H9 (cell line): Measurements from ENCODE around the gene GPR137B. TPM values are rescaled to one million over a fixed set of nuclear protein-coding genes. Genes with fewer than 3 reads are reported as not detected.
"Not testable (repeated sequence)": the region's sequence is repeated elsewhere in the genome, so short reads cannot be mapped to it uniquely, and the experiment has no call there.

Source experiments
- DNase-seq: peaks from one replicate; pipeline ENCODE4 v3.0.0-alpha.2; 2017
- H2AFZ ChIP-seq: one replicate; pipeline ENCODE4 v1.6.1; 2013; ENCODE audit warnings: mild to moderate bottlenecking, low read length, control low read depth, moderate library complexity
- H2AK5ac ChIP-seq: 2 replicates; pipeline ENCODE4 v1.6.1; 2013; ENCODE audit warnings: low read length, control low read depth, mixed read lengths; ENCODE audit not compliant: insufficient read length
- H2BK120ac ChIP-seq: one replicate; pipeline ENCODE4 v1.6.1; 2013; ENCODE audit warnings: low read depth, mild to moderate bottlenecking, low read length, control low read depth, inconsistent platforms; ENCODE audit not compliant: poor library complexity, severe bottlenecking
- H2BK12ac ChIP-seq: 2 replicates; pipeline ENCODE4 v1.6.1; 2013; ENCODE audit warnings: low read length, control low read depth, mixed read lengths, low read depth; ENCODE audit not compliant: insufficient read length
- H2BK15ac ChIP-seq: 2 replicates; pipeline ENCODE4 v1.6.1; 2013; ENCODE audit warnings: low read depth, low read length, control low read depth
- H2BK20ac ChIP-seq: one replicate; pipeline ENCODE4 v1.6.1; 2013; ENCODE audit warnings: low read depth, mild to moderate bottlenecking, low read length, control low read depth, inconsistent platforms; ENCODE audit not compliant: poor library complexity, severe bottlenecking
- H2BK5ac ChIP-seq: 2 replicates; pipeline ENCODE4 v1.6.1; 2013; ENCODE audit warnings: low read length, control low read depth, mixed read lengths; ENCODE audit not compliant: insufficient read length
- H3K14ac ChIP-seq: 2 replicates; pipeline ENCODE4 v1.6.1; 2013; ENCODE audit warnings: low read length, control low read depth; ENCODE audit not compliant: insufficient read depth
- H3K18ac ChIP-seq: 2 replicates; pipeline ENCODE4 v1.6.1; 2013; ENCODE audit warnings: low read depth, mild to moderate bottlenecking, mixed read lengths, low read length, control low read depth; ENCODE audit not compliant: insufficient read length
- H3K23ac ChIP-seq: 2 replicates; pipeline ENCODE4 v1.6.1; 2013; ENCODE audit warnings: low read length, control low read depth, mixed read lengths, low read depth; ENCODE audit not compliant: insufficient read length
- H3K23me2 ChIP-seq: 2 replicates; pipeline ENCODE4 v1.6.1; 2013; ENCODE audit warnings: low read depth, mild to moderate bottlenecking, mixed read lengths, low read length, control low read depth; ENCODE audit not compliant: insufficient read length, poor library complexity, severe bottlenecking
- H3K27ac ChIP-seq: 2 replicates; pipeline ENCODE4 v1.5.1; 2013; ENCODE audit warnings: low read length, control low read depth, mixed read lengths, low read depth; ENCODE audit not compliant: insufficient read length
- H3K27me3 ChIP-seq: 2 replicates; pipeline ENCODE4 v1.6.1; 2013; ENCODE audit warnings: low read length, control low read depth, inconsistent platforms; ENCODE audit not compliant: insufficient read depth
- H3K4ac ChIP-seq: 2 replicates; pipeline ENCODE4 v1.6.1; 2013; ENCODE audit warnings: low read depth, mild to moderate bottlenecking, control low read depth, inconsistent platforms, low read length, moderate library complexity
- H3K4me1 ChIP-seq: 2 replicates; pipeline ENCODE4 v1.6.1; 2013; ENCODE audit warnings: low read length, control low read depth, inconsistent platforms; ENCODE audit not compliant: insufficient read depth
- H3K4me2 ChIP-seq: 2 replicates; pipeline ENCODE4 v1.6.1; 2013; ENCODE audit warnings: low read length, control low read depth, mixed read lengths; ENCODE audit not compliant: insufficient read length, insufficient read depth
- H3K56ac ChIP-seq: 2 replicates; pipeline ENCODE4 v1.6.1; 2013; ENCODE audit warnings: low read depth, mild to moderate bottlenecking, mixed read lengths, low read length, control low read depth; ENCODE audit not compliant: insufficient read length
- H3K79me1 ChIP-seq: 2 replicates; pipeline ENCODE4 v1.6.1; 2013; ENCODE audit warnings: low read depth, mild to moderate bottlenecking, moderate library complexity, low read length, control low read depth, inconsistent platforms; ENCODE audit not compliant: insufficient read depth, poor library complexity, severe bottlenecking
- H3K79me2 ChIP-seq: 2 replicates; pipeline ENCODE4 v1.6.1; 2013; ENCODE audit warnings: low read length, control low read depth, inconsistent platforms; ENCODE audit not compliant: insufficient read depth
- H3K9ac ChIP-seq: 2 replicates; pipeline ENCODE4 v1.6.1; 2013; ENCODE audit warnings: low read length, control low read depth, mixed read lengths; ENCODE audit not compliant: insufficient read length; ENCODE audit errors: extremely low read depth
- H3K9me3 ChIP-seq: one replicate; pipeline ENCODE4 v1.6.1; 2013; ENCODE audit warnings: low read depth, low read length, inconsistent platforms; ENCODE audit not compliant: control insufficient read depth
- H3T11ph ChIP-seq: one replicate; pipeline ENCODE4 v1.6.1; 2013; ENCODE audit warnings: mild to moderate bottlenecking, low read length, control low read depth, inconsistent platforms
- H4K20me1 ChIP-seq: one replicate; pipeline ENCODE4 v1.6.1; 2013; ENCODE audit not compliant: control insufficient read depth, insufficient read length, insufficient read depth
- H4K5ac ChIP-seq: 2 replicates; pipeline ENCODE4 v1.6.1; 2013; ENCODE audit warnings: low read depth, mild to moderate bottlenecking, mixed read lengths, low read length, control low read depth; ENCODE audit not compliant: insufficient read length
- H4K8ac ChIP-seq: replicated peaks from 2 replicates; pipeline ENCODE4 v1.6.1; 2013; ENCODE audit warnings: low read length, control low read depth, mixed read lengths, low read depth; ENCODE audit not compliant: insufficient read length
- H4K91ac ChIP-seq: 2 replicates; pipeline ENCODE4 v1.6.1; 2013; ENCODE audit warnings: low read depth, mild to moderate bottlenecking, moderate library complexity, mixed read lengths, low read length, control low read depth; ENCODE audit not compliant: insufficient read length
- H3K27ac Mint-ChIP-seq, 3 experiments: 2 replicates in 2 of 3; 3 replicates in 1 of 3; pipeline ENCODE4 v1.8.0; 2020 to 2021; ENCODE audit warnings: mixed read lengths in 3 of 3, mild to moderate bottlenecking in 1 of 3, moderate library complexity in 1 of 3
- H3K27me3 Mint-ChIP-seq: 2 replicates; pipeline ENCODE4 v1.8.0; 2021; ENCODE audit warnings: low read depth, mild to moderate bottlenecking, moderate library complexity, mixed read lengths
- H3K36me3 Mint-ChIP-seq, 3 experiments: 2 replicates in 2 of 3; 3 replicates in 1 of 3; pipeline ENCODE4 v1.8.0; 2020 to 2021; ENCODE audit warnings: low read depth in 3 of 3, mixed read lengths in 3 of 3; ENCODE audit not compliant: insufficient read depth in 1 of 3
- H3K4me1 Mint-ChIP-seq, 2 experiments: 2 replicates each; pipeline ENCODE4 v1.8.0; 2020; ENCODE audit warnings: mixed read lengths in 2 of 2
- H3K4me3 Mint-ChIP-seq, 2 experiments: 2 replicates in 1 of 2; 3 replicates in 1 of 2; pipeline ENCODE4 v1.8.0; 2020 to 2021; ENCODE audit warnings: mild to moderate bottlenecking in 2 of 2, mixed read lengths in 2 of 2, moderate library complexity in 1 of 2
- H3K9me3 Mint-ChIP-seq, 2 experiments: 2 replicates in 1 of 2; 3 replicates in 1 of 2; pipeline ENCODE4 v1.8.0; 2020; ENCODE audit warnings: mild to moderate bottlenecking in 2 of 2, mixed read lengths in 2 of 2, moderate library complexity in 1 of 2
- CTCF ChIP-seq: fragments of 200-600 bp; sonication (generic); conservative IDR thresholded peaks from 3 replicates; pipeline ENCODE4 v1.8.0; 2021; ENCODE audit warnings: antibody characterized with exemption, mild to moderate bottlenecking
- WGBS: extraction: QIAGEN DNeasy Blood & Tissue Kit; methylation state at CpG from one replicate; pipeline ENCODE4 v1.1.7; 2013; ENCODE audit warnings: missing lambda C conversion rate, low lambda C conversion rate, mixed read lengths; ENCODE audit not compliant: insufficient read length; ENCODE audit errors: extremely low coverage; 5-methylcytosine and 5-hydroxymethylcytosine counted together
- total RNA-seq: library from RNA; stranded (reverse); gene quantifications from 2 replicates; pipeline ENCODE4 v1.2.1, GENCODE V29; 2021

GPR137B gene
- total RNA-seq, 1 experiment from 2014 or later, result 5.9 TPM

- H3K36me3 Mint-ChIP-seq, result peaks cover 8 to 14% (median 14%) of the 10 kb centered on the region in 3 experiments; a peak in 6 of 7 replicates
- no peak overlapping the region for H3K4me3 Mint-ChIP-seq
- Histone ChIP-seq H3K56ac (no peak overlapping the region), H2BK5ac (no peak overlapping the region), H3K14ac (no peak overlapping the region; the same call in 1 of the 2 replicates), H3K9me3 (no peaks in the 10 kb centered on the region), H4K91ac (no peak overlapping the region), H3K4me1 (no peaks in the 10 kb centered on the region; the same call in 1 of the 2 replicates), H2BK20ac (no peak overlapping the region), H3K79me1 (no peaks in the 10 kb centered on the region), H2BK12ac (no peak overlapping the region), H3K23ac (no peak overlapping the region), H4K8ac (no peak overlapping the region), H3K79me2 (no peaks in the 10 kb centered on the region), H2AK5ac (no peak overlapping the region), H4K20me1 (peaks cover 2% of the 10 kb centered on the region), H2BK15ac (no peak overlapping the region), H2AFZ (no peak overlapping the region), H3K18ac (no peak overlapping the region), H3K4me2 (no peak overlapping the region), H3K9ac (no peak overlapping the region), H3K23me2 (no peaks in the 10 kb centered on the region), H4K5ac (no peak overlapping the region), H3K4ac (no peak overlapping the region), H3K27ac (no peak overlapping the region), H2BK120ac (no peak overlapping the region), H3K27me3 (no peaks in the 10 kb centered on the region), H3T11ph (no peak overlapping the region)
- no peak for TF ChIP-seq CTCF
- H3K27me3 Mint-ChIP-seq, result peaks cover 3% of the 10 kb centered on the region
- H3K9me3 Mint-ChIP-seq, result peaks cover 11 to 12% of the 10 kb centered on the region in 2 experiments
- no peak for DNase-seq
- WGBS, result no CpG with 5 or more reads among the region's 18 CpGs
- H3K4me1 Mint-ChIP-seq, result peaks cover 7 to 18% of the 10 kb centered on the region in 2 experiments
- peak overlapping the region in 1 of 3 experiments; percentile 30; a peak in 1 of 7 replicates for H3K27ac Mint-ChIP-seq
Observed at GRCh38 chr1:236156512-236157208, 14.3 kb downstream of the GPR137B start.

- H3K9me3 Mint-ChIP-seq, result peaks cover 19 to 20% of the 10 kb centered on the region in 2 experiments
- H3K9ac ChIP-seq, H4K20me1 ChIP-seq, H2BK120ac ChIP-seq, H3K79me2 ChIP-seq, H3K4me1 ChIP-seq, H3K4me3 Mint-ChIP-seq, H4K5ac ChIP-seq, H3K27ac Mint-ChIP-seq, H2AK5ac ChIP-seq, H3K4ac ChIP-seq, H3T11ph ChIP-seq, H4K91ac ChIP-seq, H3K27me3 ChIP-seq, H3K27me3 Mint-ChIP-seq, H2AFZ ChIP-seq, H3K4me2 ChIP-seq, H3K27ac ChIP-seq, H3K14ac ChIP-seq, H3K18ac ChIP-seq, H3K56ac ChIP-seq, H3K23me2 ChIP-seq, H4K8ac ChIP-seq, H2BK5ac ChIP-seq, H3K23ac ChIP-seq, H3K79me1 ChIP-seq, DNase-seq, H3K9me3 ChIP-seq, H2BK15ac ChIP-seq, H2BK20ac ChIP-seq, H2BK12ac ChIP-seq: not testable (repeated sequence)
- H3K4me1 Mint-ChIP-seq, result peaks cover 7 to 18% of the 10 kb centered on the region in 2 experiments
- WGBS, result no CpG with 5 or more reads among the region's 9 CpGs
- H3K36me3 Mint-ChIP-seq, result peaks cover 15 to 28% (median 22%) of the 10 kb centered on the region in 3 experiments
Observed at GRCh38 chr1:236158072-236158471, 15.7 kb downstream of the GPR137B start.
